Mesothelial cell of epicardium (in vitro differentiated cells): Measurements from ENCODE around the gene ITM2A. TPM values are rescaled to one million over a fixed set of nuclear protein-coding genes. Genes with fewer than 3 reads are reported as not detected.

Experiments
- DNase-seq, 2 experiments: peaks; one replicate each; pipeline ENCODE4 v3.0.0; 2021; ENCODE audit warnings: low spot score in 2 of 2; ENCODE audit not compliant: unreplicated experiment in 2 of 2
- H3K27ac Mint-ChIP-seq: 2 replicates; pipeline ENCODE4 v1.8.0; 2021; ENCODE audit warnings: mixed read lengths
- H3K27me3 Mint-ChIP-seq: 2 replicates; pipeline ENCODE4 v1.8.0; 2021; ENCODE audit warnings: low read depth, mixed read lengths
- H3K36me3 Mint-ChIP-seq: 2 replicates; pipeline ENCODE4 v1.8.0; 2021; ENCODE audit warnings: mixed read lengths
- H3K4me1 Mint-ChIP-seq: 2 replicates; pipeline ENCODE4 v1.8.0; 2021; ENCODE audit warnings: mixed read lengths
- H3K4me3 Mint-ChIP-seq: 2 replicates; pipeline ENCODE4 v1.8.0; 2021; ENCODE audit warnings: mild to moderate bottlenecking, moderate library complexity, mixed read lengths
- H3K9me3 Mint-ChIP-seq: 2 replicates; pipeline ENCODE4 v1.8.0; 2021; ENCODE audit warnings: mixed read lengths
- CTCF ChIP-seq: fragments of 200-600 bp; sonication (generic); IDR thresholded peaks from one replicate; pipeline ENCODE4 v1.5.0; 2021; ENCODE audit warnings: antibody characterized with exemption; ENCODE audit not compliant: unreplicated experiment
- total RNA-seq: library from RNA; stranded (reverse); gene quantifications from 3 replicates; pipeline ENCODE4 v1.2.1, GENCODE V29; 2021

The ITM2A gene
- total RNA-seq, 1 donor from 2014 or later = 5.3 TPM

GRCh38 chrX:79371101-79371500 is 4.0 kb upstream of the ITM2A start:
- H3K36me3 Mint-ChIP-seq = no peaks in the 10 kb centered on the region
- DNase-seq = no peak

GRCh38 chrX:79369871-79370270 is 2.7 kb upstream of the ITM2A start:
- no peak overlapping the region for H3K4me3 Mint-ChIP-seq
- H3K36me3 Mint-ChIP-seq = no peaks in the 10 kb centered on the region
- no peak for DNase-seq
- peaks cover 4% of the 10 kb centered on the region for H3K27me3 Mint-ChIP-seq
- peaks cover 15% of the 10 kb centered on the region for H3K9me3 Mint-ChIP-seq
- peaks cover 18% of the 10 kb centered on the region for H3K4me1 Mint-ChIP-seq
- no peak for TF ChIP-seq CTCF
- H3K27ac Mint-ChIP-seq = no peak overlapping the region

More at GRCh38 chrX:79371101-79371500, 4.0 kb upstream of the ITM2A start:
- Mint-ChIP-seq H3K4me3 (no peak overlapping the region), H3K27me3 (peaks cover 4% of the 10 kb centered on the region), H3K9me3 (peaks cover 23% of the 10 kb centered on the region), H3K27ac (no peak overlapping the region), H3K4me1 (peaks cover 18% of the 10 kb centered on the region)
- no peak for TF ChIP-seq CTCF

GRCh38 chrX:79368441-79368840 is 1.3 kb upstream of the ITM2A start:
- H3K27ac Mint-ChIP-seq = no peak overlapping the region
- H3K4me3 Mint-ChIP-seq = no peak overlapping the region
- H3K36me3 Mint-ChIP-seq = no peaks in the 10 kb centered on the region
- no peak for DNase-seq
- TF ChIP-seq CTCF = no peak
- peaks cover 4% of the 10 kb centered on the region for H3K27me3 Mint-ChIP-seq
- H3K4me1 Mint-ChIP-seq = peaks cover 18% of the 10 kb centered on the region
- H3K9me3 Mint-ChIP-seq = peaks cover 8% of the 10 kb centered on the region

- no peak overlapping the region for H3K27ac Mint-ChIP-seq
- peaks cover 18% of the 10 kb centered on the region for H3K4me1 Mint-ChIP-seq
- H3K9me3 Mint-ChIP-seq = peaks cover 8% of the 10 kb centered on the region
- no peaks in the 10 kb centered on the region for H3K36me3 Mint-ChIP-seq
- H3K4me3 Mint-ChIP-seq = peak overlapping the region; percentile 81
- no peak for DNase-seq
- no peak for TF ChIP-seq CTCF
- H3K27me3 Mint-ChIP-seq = peaks cover 4% of the 10 kb centered on the region
Measured at GRCh38 chrX:79367907-79368306, 773 bp upstream of the ITM2A start.

- Mint-ChIP-seq H3K4me1 (peaks cover 18% of the 10 kb centered on the region), H3K4me3 (peak overlapping the region; percentile 81), H3K36me3 (no peaks in the 10 kb centered on the region), H3K9me3 (peaks cover 10% of the 10 kb centered on the region), H3K27ac (no peak overlapping the region), H3K27me3 (peaks cover 4% of the 10 kb centered on the region)
- no peak for DNase-seq
- TF ChIP-seq CTCF = no peak
Measured at GRCh38 chrX:79366556-79366872, 620 bp downstream of the ITM2A start.

GRCh38 chrX:79365591-79365990 is 1.5 kb downstream of the ITM2A start:
- Mint-ChIP-seq H3K27ac (no peak overlapping the region), H3K27me3 (peaks cover 4% of the 10 kb centered on the region), H3K4me3 (no peak overlapping the region), H3K9me3 (peaks cover 16% of the 10 kb centered on the region), H3K4me1 (peaks cover 18% of the 10 kb centered on the region), H3K36me3 (no peaks in the 10 kb centered on the region)
- no peak for DNase-seq
- TF ChIP-seq CTCF = no peak
